Measurements from ENCODE around the gene ZNF800.

The ZNF800 gene

GRCh38 chr7:127379642-127380041 lies 12.9 kb downstream of the ZNF800 start:
- no peak overlapping the region for H3K27ac ChIP-seq
- H3K4me1 ChIP-seq (ENCODE audit: control insufficient read depth in 1 of 2, insufficient read depth in 1 of 2, low read depth in 1 of 2, low read length in 1 of 2), result peaks cover 0 to 5% of the 10 kb centered on the region in 2 experiments
- no peak overlapping the region for H3K4me3 ChIP-seq (ENCODE audit: low read depth in 1 of 2, low read length in 1 of 2)
- H3K9me3 ChIP-seq, result no peaks in the 10 kb centered on the region
- TF ChIP-seq CTCF (IDR thresholded peaks at IDR 0.05), result no peak
- H3K27me3 ChIP-seq, result no peaks in the 10 kb centered on the region
- peaks cover 21% of the 10 kb centered on the region for H3K36me3 ChIP-seq

- Histone ChIP-seq H3K27me3 (no peaks in the 10 kb centered on the region), H3K9me3 (no peaks in the 10 kb centered on the region), H3K36me3 (peaks cover 32% of the 10 kb centered on the region), H3K4me3 (ENCODE audit: low read depth in 1 of 2, low read length in 1 of 2) (no peak overlapping the region), H3K4me1 (ENCODE audit: control insufficient read depth in 1 of 2, insufficient read depth in 1 of 2, low read depth in 1 of 2, low read length in 1 of 2) (peaks cover 0 to 5% of the 10 kb centered on the region in 2 experiments), H3K27ac (no peak overlapping the region)
- TF ChIP-seq CTCF (IDR thresholded peaks at IDR 0.05), result no peak
Measured at GRCh38 chr7:127378537-127378936, 14.0 kb downstream of the ZNF800 start.

- no peak overlapping the region for H3K4me3 ChIP-seq (ENCODE audit: low read depth in 1 of 2, low read length in 1 of 2)
- H3K27me3 ChIP-seq, result no peaks in the 10 kb centered on the region
- H3K9me3 ChIP-seq, result no peaks in the 10 kb centered on the region
- H3K4me1 ChIP-seq (ENCODE audit: control insufficient read depth in 1 of 2, insufficient read depth in 1 of 2, low read depth in 1 of 2, low read length in 1 of 2), result peaks cover 0 to 5% of the 10 kb centered on the region in 2 experiments
- no peak for TF ChIP-seq CTCF (IDR thresholded peaks at IDR 0.05)
- H3K27ac ChIP-seq, result no peak overlapping the region
- peaks cover 42% of the 10 kb centered on the region for H3K36me3 ChIP-seq
Measured at GRCh38 chr7:127377425-127377824, 15.1 kb downstream of the ZNF800 start.

- TF ChIP-seq CTCF (IDR thresholded peaks at IDR 0.05), result no peak
- H3K9me3 ChIP-seq, result no peaks in the 10 kb centered on the region
- H3K27ac ChIP-seq, result no peak overlapping the region
- peaks cover 58% of the 10 kb centered on the region for H3K36me3 ChIP-seq
- peaks cover 0 to 3% of the 10 kb centered on the region in 2 experiments for H3K4me1 ChIP-seq (ENCODE audit: control insufficient read depth in 1 of 2, insufficient read depth in 1 of 2, low read depth in 1 of 2, low read length in 1 of 2)
- no peaks in the 10 kb centered on the region for H3K27me3 ChIP-seq
- H3K4me3 ChIP-seq (ENCODE audit: low read depth in 1 of 2, low read length in 1 of 2), result no peak overlapping the region
Measured at GRCh38 chr7:127375631-127376030, 16.9 kb downstream of the ZNF800 start.

GRCh38 chr7:127367679-127368078 lies 24.8 kb downstream of the ZNF800 start:
- H3K4me1 ChIP-seq (ENCODE audit: control insufficient read depth in 1 of 2, insufficient read depth in 1 of 2, low read depth in 1 of 2, low read length in 1 of 2), result no peaks in the 10 kb centered on the region
- peaks cover 52% of the 10 kb centered on the region for H3K36me3 ChIP-seq
- H3K27ac ChIP-seq, result no peak overlapping the region
- no peaks in the 10 kb centered on the region for H3K9me3 ChIP-seq
- H3K4me3 ChIP-seq (ENCODE audit: low read depth in 1 of 2, low read length in 1 of 2), result no peak overlapping the region
- no peaks in the 10 kb centered on the region for H3K27me3 ChIP-seq
- no peak for TF ChIP-seq CTCF (IDR thresholded peaks at IDR 0.05)

- Histone ChIP-seq H3K4me1 (ENCODE audit: control insufficient read depth in 1 of 2, insufficient read depth in 1 of 2, low read depth in 1 of 2, low read length in 1 of 2) (no peaks in the 10 kb centered on the region), H3K36me3 (peaks cover 45% of the 10 kb centered on the region), H3K4me3 (ENCODE audit: low read depth in 1 of 2, low read length in 1 of 2) (no peak overlapping the region), H3K9me3 (no peaks in the 10 kb centered on the region), H3K27me3 (no peaks in the 10 kb centered on the region), H3K27ac (no peak overlapping the region)
- no peak for TF ChIP-seq CTCF (IDR thresholded peaks at IDR 0.05)
Measured at GRCh38 chr7:127366680-127367079, 25.8 kb downstream of the ZNF800 start.

Data from neutrophil (primary cell).